ENCODE measurements around the gene FARP2. TPM values are rescaled to one million over a fixed set of nuclear protein-coding genes. Genes with fewer than 3 reads are reported as not detected.
"Not testable (repeated sequence)": the region's sequence is repeated elsewhere in the genome, so short reads cannot be mapped to it uniquely, and the experiment has no call there.

Gene FARP2
- total and polyA plus RNA-seq, 4 donors, result 9.9 to 49.7 (median 27.4) TPM

DNA sequence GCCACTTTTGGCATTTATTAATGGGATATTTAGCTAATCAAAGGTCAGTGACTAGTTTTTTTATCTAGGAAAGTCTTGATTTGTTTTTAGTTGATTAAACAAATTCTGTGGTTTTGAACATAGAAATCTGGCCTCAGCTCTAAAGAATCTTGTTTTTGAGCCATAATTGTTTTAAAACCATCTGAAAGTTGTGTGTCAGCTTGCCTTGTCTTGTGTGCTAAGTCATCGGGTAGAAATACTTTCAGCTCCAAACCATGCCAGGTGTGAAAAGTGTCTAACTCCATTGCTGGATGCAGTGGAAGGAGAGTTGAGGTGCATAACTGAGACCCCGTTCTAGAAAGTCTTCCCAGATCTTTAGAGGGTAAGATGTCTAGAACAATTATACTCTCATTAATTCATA lies 22.7 kb downstream of the FARP2 start:
- no peak overlapping the region for H3K9ac ChIP-seq (ENCODE audit: insufficient read depth in 1 of 2, low read length in 2 of 2)
- no peak overlapping the region for H3K27ac ChIP-seq (ENCODE audit: low read depth in 1 of 2, low read length in 1 of 2)
- H3K4me1 ChIP-seq (ENCODE audit: control insufficient read depth in 5 of 5, insufficient read depth in 5 of 5, low read length in 5 of 5), result peaks cover 11 to 22% (median 13%) of the 10 kb centered on the region in 5 donors
- no peaks in the 10 kb centered on the region for H3K27me3 ChIP-seq (ENCODE audit: control insufficient read depth in 3 of 3, insufficient read depth in 3 of 3, low read length in 2 of 3)
- DNase-seq (no peak), ATAC-seq (ENCODE audit: insufficient read depth, low FRiP score) (no peak)
- TF ChIP-seq, protein P1, sequence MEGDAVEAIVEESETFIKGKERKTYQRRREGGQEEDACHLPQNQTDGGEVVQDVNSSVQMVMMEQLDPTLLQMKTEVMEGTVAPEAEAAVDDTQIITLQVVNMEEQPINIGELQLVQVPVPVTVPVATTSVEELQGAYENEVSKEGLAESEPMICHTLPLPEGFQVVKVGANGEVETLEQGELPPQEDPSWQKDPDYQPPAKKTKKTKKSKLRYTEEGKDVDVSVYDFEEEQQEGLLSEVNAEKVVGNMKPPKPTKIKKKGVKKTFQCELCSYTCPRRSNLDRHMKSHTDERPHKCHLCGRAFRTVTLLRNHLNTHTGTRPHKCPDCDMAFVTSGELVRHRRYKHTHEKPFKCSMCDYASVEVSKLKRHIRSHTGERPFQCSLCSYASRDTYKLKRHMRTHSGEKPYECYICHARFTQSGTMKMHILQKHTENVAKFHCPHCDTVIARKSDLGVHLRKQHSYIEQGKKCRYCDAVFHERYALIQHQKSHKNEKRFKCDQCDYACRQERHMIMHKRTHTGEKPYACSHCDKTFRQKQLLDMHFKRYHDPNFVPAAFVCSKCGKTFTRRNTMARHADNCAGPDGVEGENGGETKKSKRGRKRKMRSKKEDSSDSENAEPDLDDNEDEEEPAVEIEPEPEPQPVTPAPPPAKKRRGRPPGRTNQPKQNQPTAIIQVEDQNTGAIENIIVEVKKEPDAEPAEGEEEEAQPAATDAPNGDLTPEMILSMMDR (IDR thresholded peaks at IDR 0.05; ENCODE audit: control extremely low read depth, extremely low read depth), result no peak
- no peaks in the 10 kb centered on the region for H3K9me3 ChIP-seq (ENCODE audit: control insufficient read depth in 4 of 4, insufficient read depth in 3 of 4, low read length in 3 of 4)
- WGBS, 2 donors, result 74 to 82% methylated on average over 2 of the region's 2 CpGs
- no peak overlapping the region for H3K4me3 ChIP-seq
- peaks cover 4 to 9% (median 6%) of the 10 kb centered on the region in 4 donors for H3K36me3 ChIP-seq (ENCODE audit: control insufficient read depth in 4 of 4, insufficient read depth in 4 of 4, low read length in 4 of 4)

DNA sequence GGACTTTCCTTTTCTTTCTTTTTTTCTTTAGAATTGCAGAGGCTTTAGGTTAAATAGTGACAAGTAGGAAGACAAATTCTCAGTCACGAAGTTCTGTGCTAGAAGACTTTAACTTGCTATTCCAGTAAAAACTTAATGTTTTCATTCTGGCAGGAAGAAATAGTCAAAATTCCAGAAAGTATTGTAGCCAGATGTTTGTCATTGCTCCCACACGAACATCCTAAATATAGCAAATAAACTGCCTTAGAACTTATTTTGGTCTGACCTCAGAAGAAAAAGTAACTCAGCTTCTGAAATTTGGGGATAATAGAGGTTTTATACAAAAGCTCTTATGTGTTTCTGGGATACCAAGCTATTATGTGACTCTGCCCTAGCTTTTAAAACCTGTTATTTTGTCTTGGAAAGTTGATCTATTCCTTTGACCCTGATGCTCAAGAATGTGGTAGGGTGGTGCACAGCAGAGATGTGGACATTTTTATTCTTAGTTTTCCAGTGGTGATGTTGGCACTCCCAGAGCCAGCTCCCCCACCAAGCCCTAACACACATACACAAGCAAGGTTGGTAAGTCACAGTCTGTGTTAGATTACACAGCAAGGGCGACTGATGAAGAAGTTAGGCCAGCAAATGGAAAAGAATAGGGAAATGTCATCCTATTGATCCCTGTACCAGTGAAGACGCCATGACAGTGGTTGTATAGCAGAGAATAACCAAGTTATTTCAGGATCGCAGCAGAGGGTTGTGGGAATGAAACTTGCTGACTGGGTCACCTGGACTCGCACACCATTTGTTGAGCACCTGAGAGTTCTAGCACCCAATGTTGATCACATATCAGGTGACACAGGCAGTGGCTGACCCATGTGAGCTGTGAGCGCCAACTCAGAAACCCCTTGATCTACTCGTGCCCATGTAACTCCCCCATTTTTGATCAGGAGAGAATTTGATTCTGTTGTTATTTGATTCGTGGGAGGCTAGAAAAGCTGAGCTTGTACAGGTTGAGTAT lies 23.7 kb downstream of the FARP2 start:
- Histone ChIP-seq H3K9me3 (ENCODE audit: control insufficient read depth in 4 of 4, insufficient read depth in 3 of 4, low read length in 3 of 4) (no peaks in the 10 kb centered on the region), H3K9ac (ENCODE audit: insufficient read depth in 1 of 2, low read length in 2 of 2) (no peak overlapping the region), H3K4me1 (ENCODE audit: control insufficient read depth in 5 of 5, insufficient read depth in 5 of 5, low read length in 5 of 5) (peaks cover 9 to 18% (median 13%) of the 10 kb centered on the region in 5 donors), H3K27ac (ENCODE audit: low read depth in 1 of 2, low read length in 1 of 2) (peak overlapping the region; percentile 17 to 78), H3K36me3 (ENCODE audit: control insufficient read depth in 4 of 4, insufficient read depth in 4 of 4, low read length in 4 of 4) (peaks cover 0 to 9% (median 6%) of the 10 kb centered on the region in 4 donors), H3K27me3 (ENCODE audit: control insufficient read depth in 3 of 3, insufficient read depth in 3 of 3, low read length in 2 of 3) (no peaks in the 10 kb centered on the region), H3K4me3 (no peak overlapping the region)
- ATAC-seq (ENCODE audit: insufficient read depth, low FRiP score) (no peak), DNase-seq (peak in 2 of 3 donors; percentile 74 to 81)
- TF ChIP-seq, protein P1 (IDR thresholded peaks at IDR 0.05; ENCODE audit: control extremely low read depth, extremely low read depth), result no peak
- 87 to 92% methylated on average over 9 of the region's 9 CpGs for WGBS, 2 donors

DNA sequence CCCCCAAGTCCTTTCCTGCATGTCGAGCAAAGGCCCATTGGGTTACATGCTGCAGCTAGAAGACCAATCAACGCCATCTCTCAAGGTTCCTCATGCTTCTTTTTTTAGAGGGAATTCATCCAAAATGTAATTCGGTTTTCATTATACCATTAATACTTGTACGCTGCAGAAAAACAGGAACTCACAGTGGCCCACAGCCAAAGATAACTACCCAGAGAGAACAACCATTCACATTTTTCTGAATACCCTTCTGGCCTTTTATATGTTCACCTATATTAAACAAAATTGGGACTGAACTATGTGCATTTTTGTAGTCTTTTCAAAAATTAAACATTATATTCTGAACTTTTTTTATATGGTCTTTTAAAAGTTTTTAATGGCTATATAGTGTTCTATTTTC lies 25.8 kb downstream of the FARP2 start:
- 19 to 44% methylated on average over 4 of the region's 4 CpGs for WGBS, 2 donors
- H3K9ac ChIP-seq (ENCODE audit: insufficient read depth in 1 of 2, low read length in 2 of 2), result no peak overlapping the region
- ATAC-seq (ENCODE audit: insufficient read depth, low FRiP score), result no peak
- H3K4me3 ChIP-seq, result no peak overlapping the region
- no peaks in the 10 kb centered on the region for H3K9me3 ChIP-seq (ENCODE audit: control insufficient read depth in 4 of 4, insufficient read depth in 3 of 4, low read length in 3 of 4)
- peaks cover 0 to 8% (median 4%) of the 10 kb centered on the region in 4 donors for H3K36me3 ChIP-seq (ENCODE audit: control insufficient read depth in 4 of 4, insufficient read depth in 4 of 4, low read length in 4 of 4)
- H3K27me3 ChIP-seq (ENCODE audit: control insufficient read depth in 3 of 3, insufficient read depth in 3 of 3, low read length in 2 of 3), result no peaks in the 10 kb centered on the region
- DNase-seq, result no peak
- TF ChIP-seq, protein P1 (IDR thresholded peaks at IDR 0.05; ENCODE audit: control extremely low read depth, extremely low read depth), result no peak
- no peak overlapping the region for H3K27ac ChIP-seq (ENCODE audit: low read depth in 1 of 2, low read length in 1 of 2)
- H3K4me1 ChIP-seq (ENCODE audit: control insufficient read depth in 5 of 5, insufficient read depth in 5 of 5, low read length in 5 of 5), result peaks cover 9 to 16% (median 13%) of the 10 kb centered on the region in 5 donors

DNA sequence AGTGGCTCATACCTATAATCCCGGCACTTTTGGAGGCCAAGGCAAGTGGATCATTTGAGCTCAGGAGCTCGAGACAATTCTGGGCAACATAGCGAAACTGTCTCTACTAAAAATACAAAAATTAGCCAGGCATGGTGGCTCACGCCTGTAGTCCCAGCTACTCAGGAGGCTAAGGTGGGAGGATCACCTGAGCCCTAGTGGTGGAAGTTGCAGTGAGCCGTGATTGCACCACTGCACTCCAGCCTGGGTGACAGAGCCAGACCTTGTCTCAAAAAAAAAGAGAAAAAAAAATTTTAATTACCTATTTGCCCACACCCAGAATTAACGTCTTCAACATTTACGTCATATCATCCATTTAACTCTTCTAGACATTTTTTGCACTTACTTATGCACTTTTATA lies 29.4 kb downstream of the FARP2 start:
- ATAC-seq (ENCODE audit: insufficient read depth, low FRiP score); DNase-seq; H3K36me3 ChIP-seq (ENCODE audit: control insufficient read depth in 4 of 4, insufficient read depth in 4 of 4, low read length in 4 of 4); H3K4me3 ChIP-seq; H3K9ac ChIP-seq (ENCODE audit: insufficient read depth in 1 of 2, low read length in 2 of 2); H3K9me3 ChIP-seq (ENCODE audit: control insufficient read depth in 4 of 4, insufficient read depth in 3 of 4, low read length in 3 of 4); H3K27me3 ChIP-seq (ENCODE audit: control insufficient read depth in 3 of 3, insufficient read depth in 3 of 3, low read length in 2 of 3); H3K27ac ChIP-seq (ENCODE audit: low read depth in 1 of 2, low read length in 1 of 2): not testable (repeated sequence)
- H3K4me1 ChIP-seq (ENCODE audit: control insufficient read depth in 5 of 5, insufficient read depth in 5 of 5, low read length in 5 of 5), result peaks cover 0 to 16% (median 5%) of the 10 kb centered on the region in 5 donors
- 97 to 98% methylated on average over 7 of the region's 7 CpGs for WGBS, 2 donors

Data from lung (tissue), 12 donors.